ENCODE results near the gene RIMS3.

DNA sequence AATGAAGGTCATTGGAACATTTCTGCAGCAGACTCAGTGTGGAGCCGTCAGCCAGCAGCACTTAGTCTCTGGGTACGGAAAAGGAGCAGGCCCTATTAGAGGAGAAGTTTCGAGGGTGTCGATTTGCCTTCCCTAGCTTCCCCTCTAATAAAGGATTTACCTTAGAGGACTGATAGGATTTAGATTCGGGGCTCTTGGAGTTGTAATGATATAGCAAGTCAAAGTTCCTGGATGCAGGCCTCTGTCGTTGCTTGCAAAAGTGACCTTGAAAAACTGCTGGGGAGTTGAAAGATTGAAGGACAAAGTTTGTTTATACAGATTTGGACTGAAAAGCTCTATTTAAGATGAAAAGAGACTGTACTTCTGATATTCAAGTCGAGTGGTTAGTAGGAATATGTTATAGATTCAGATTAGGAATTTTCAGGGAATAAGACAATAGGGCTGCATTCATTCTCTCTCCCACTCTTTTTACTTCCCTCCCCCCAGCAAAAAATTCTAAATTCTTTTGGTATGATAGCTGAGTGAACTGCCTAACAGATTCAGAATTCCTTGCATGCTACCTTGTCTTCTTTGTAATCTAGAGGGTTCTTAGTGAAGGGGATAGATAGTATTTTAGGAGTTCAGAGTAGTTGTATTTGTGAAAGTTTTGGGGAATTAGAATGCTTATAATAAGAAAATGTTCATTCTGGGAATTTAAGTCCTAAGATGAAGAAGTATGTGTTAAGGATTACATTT, 45.3 kb upstream of the RIMS3 start:
- TF ChIP-seq CTCF (IDR thresholded peaks at IDR 0.05; ENCODE audit: insufficient read depth, low read length, poor library complexity, severe bottlenecking): no peak
- TF ChIP-seq EZH2phosphoT487 (conservative IDR thresholded peaks at IDR 0.05; ENCODE audit: low read length): no peak
